ENCODE results near the gene NKG7.

The NKG7 gene

GRCh38 chr19:51386882-51387520, 14.5 kb upstream of the NKG7 start:
- no peak for ATAC-seq

DNA sequence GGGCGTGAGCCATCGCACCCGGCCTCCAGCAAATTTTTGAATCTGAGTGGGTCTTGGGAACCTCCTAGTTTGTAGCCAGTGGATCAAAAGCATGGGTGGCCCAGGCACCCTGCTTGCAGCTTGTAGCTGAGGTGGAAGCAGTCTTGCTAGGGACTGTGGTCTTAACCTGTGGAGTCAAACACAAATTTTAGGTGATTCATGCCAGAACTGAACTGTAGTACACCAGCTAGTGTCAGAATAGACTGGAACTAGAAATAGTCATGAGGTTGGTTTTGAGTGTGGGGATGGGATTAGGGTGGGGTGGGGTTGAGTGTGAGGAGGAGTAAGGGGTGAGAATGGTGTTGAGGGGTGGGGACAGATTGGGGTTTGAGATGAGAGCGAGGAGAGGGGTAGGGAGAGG, 9.6 kb upstream of the NKG7 start:
- no peak for ATAC-seq
- TF ChIP-seq TCF4 (CRISPR knock-in tag; IDR thresholded peaks at IDR 0.05; ENCODE audit: borderline replicate concordance) (no peak), CREB5 (CRISPR knock-in tag; IDR thresholded peaks at IDR 0.05; ENCODE audit: low read depth) (no peak), ZFP30 (CRISPR knock-in tag; IDR thresholded peaks at IDR 0.05) (no peak), ESRRG (CRISPR knock-in tag; IDR thresholded peaks at IDR 0.05) (no peak), ZNF70 (CRISPR knock-in tag; IDR thresholded peaks at IDR 0.05) (no peak), CSDC2 (CRISPR knock-in tag; IDR thresholded peaks at IDR 0.05) (no peak), GLIS3 (CRISPR knock-in tag; IDR thresholded peaks at IDR 0.05) (no peak), ARNTL (CRISPR knock-in tag; IDR thresholded peaks at IDR 0.05; ENCODE audit: borderline replicate concordance, low read depth) (no peak), POU6F1 (CRISPR knock-in tag; IDR thresholded peaks at IDR 0.05; ENCODE audit: borderline replicate concordance, low read depth) (no peak), SNAI2 (CRISPR knock-in tag; IDR thresholded peaks at IDR 0.05) (no peak)
- TF ChIP-seq, protein P1, sequence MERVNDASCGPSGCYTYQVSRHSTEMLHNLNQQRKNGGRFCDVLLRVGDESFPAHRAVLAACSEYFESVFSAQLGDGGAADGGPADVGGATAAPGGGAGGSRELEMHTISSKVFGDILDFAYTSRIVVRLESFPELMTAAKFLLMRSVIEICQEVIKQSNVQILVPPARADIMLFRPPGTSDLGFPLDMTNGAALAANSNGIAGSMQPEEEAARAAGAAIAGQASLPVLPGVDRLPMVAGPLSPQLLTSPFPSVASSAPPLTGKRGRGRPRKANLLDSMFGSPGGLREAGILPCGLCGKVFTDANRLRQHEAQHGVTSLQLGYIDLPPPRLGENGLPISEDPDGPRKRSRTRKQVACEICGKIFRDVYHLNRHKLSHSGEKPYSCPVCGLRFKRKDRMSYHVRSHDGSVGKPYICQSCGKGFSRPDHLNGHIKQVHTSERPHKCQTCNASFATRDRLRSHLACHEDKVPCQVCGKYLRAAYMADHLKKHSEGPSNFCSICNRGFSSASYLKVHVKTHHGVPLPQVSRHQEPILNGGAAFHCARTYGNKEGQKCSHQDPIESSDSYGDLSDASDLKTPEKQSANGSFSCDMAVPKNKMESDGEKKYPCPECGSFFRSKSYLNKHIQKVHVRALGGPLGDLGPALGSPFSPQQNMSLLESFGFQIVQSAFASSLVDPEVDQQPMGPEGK (CRISPR knock-in tag; IDR thresholded peaks at IDR 0.05; ENCODE audit: borderline replicate concordance): no peak
- TF ChIP-seq, protein P2, sequence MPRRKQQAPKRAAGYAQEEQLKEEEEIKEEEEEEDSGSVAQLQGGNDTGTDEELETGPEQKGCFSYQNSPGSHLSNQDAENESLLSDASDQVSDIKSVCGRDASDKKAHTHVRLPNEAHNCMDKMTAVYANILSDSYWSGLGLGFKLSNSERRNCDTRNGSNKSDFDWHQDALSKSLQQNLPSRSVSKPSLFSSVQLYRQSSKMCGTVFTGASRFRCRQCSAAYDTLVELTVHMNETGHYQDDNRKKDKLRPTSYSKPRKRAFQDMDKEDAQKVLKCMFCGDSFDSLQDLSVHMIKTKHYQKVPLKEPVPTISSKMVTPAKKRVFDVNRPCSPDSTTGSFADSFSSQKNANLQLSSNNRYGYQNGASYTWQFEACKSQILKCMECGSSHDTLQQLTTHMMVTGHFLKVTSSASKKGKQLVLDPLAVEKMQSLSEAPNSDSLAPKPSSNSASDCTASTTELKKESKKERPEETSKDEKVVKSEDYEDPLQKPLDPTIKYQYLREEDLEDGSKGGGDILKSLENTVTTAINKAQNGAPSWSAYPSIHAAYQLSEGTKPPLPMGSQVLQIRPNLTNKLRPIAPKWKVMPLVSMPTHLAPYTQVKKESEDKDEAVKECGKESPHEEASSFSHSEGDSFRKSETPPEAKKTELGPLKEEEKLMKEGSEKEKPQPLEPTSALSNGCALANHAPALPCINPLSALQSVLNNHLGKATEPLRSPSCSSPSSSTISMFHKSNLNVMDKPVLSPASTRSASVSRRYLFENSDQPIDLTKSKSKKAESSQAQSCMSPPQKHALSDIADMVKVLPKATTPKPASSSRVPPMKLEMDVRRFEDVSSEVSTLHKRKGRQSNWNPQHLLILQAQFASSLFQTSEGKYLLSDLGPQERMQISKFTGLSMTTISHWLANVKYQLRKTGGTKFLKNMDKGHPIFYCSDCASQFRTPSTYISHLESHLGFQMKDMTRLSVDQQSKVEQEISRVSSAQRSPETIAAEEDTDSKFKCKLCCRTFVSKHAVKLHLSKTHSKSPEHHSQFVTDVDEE (CRISPR knock-in tag; IDR thresholded peaks at IDR 0.05): no peak

More at GRCh38 chr19:51386882-51387520, 14.5 kb upstream of the NKG7 start:
- TF ChIP-seq ARNTL (CRISPR knock-in tag; IDR thresholded peaks at IDR 0.05; ENCODE audit: borderline replicate concordance, low read depth): no peak
- no peak for TF ChIP-seq ZFP3 (CRISPR knock-in tag; IDR thresholded peaks at IDR 0.05)
- no peak for TF ChIP-seq CSRNP3 (CRISPR knock-in tag; IDR thresholded peaks at IDR 0.05)
- TF ChIP-seq ZFP30 (CRISPR knock-in tag; IDR thresholded peaks at IDR 0.05): no peak
- no peak for TF ChIP-seq ESRRG (CRISPR knock-in tag; IDR thresholded peaks at IDR 0.05)
- TF ChIP-seq RARB (CRISPR knock-in tag; IDR thresholded peaks at IDR 0.05): no peak
- no peak for TF ChIP-seq TOX (CRISPR knock-in tag; IDR thresholded peaks at IDR 0.05; ENCODE audit: borderline replicate concordance)
- no peak for TF ChIP-seq OSR1 (CRISPR knock-in tag; IDR thresholded peaks at IDR 0.05)
- TF ChIP-seq TCF4 (CRISPR knock-in tag; IDR thresholded peaks at IDR 0.05; ENCODE audit: borderline replicate concordance): no peak
- no peak for TF ChIP-seq BACH2 (CRISPR knock-in tag; IDR thresholded peaks at IDR 0.05; ENCODE audit: borderline replicate concordance)
- TF ChIP-seq ZNF70 (CRISPR knock-in tag; IDR thresholded peaks at IDR 0.05): no peak
- TF ChIP-seq PPARA (CRISPR knock-in tag; IDR thresholded peaks at IDR 0.05; ENCODE audit: borderline replicate concordance): no peak
- no peak for TF ChIP-seq ZNF8 (CRISPR knock-in tag; IDR thresholded peaks at IDR 0.05)
- no peak for TF ChIP-seq CREB5 (CRISPR knock-in tag; IDR thresholded peaks at IDR 0.05; ENCODE audit: low read depth)
- TF ChIP-seq, protein P1 (CRISPR knock-in tag; IDR thresholded peaks at IDR 0.05; ENCODE audit: borderline replicate concordance): no peak
- no peak for TF ChIP-seq ISL1 (CRISPR knock-in tag; IDR thresholded peaks at IDR 0.05)
- no peak for TF ChIP-seq POU6F1 (CRISPR knock-in tag; IDR thresholded peaks at IDR 0.05; ENCODE audit: borderline replicate concordance, low read depth)
